GM19372 (cell line): Measurements from ENCODE around the gene SLIT1.

Experiments
- ATAC-seq: cut with Tn5 transposase; IDR thresholded peaks from one replicate; pipeline ENCODE4 v1.9.1; 2021; ENCODE audit warnings: mild to moderate bottlenecking, low read depth, moderate library complexity; ENCODE audit not compliant: unreplicated experiment

The SLIT1 gene

GRCh38 chr10:96988426-96988825, 197.3 kb downstream of the SLIT1 start:
- no peak for ATAC-seq

DNA sequence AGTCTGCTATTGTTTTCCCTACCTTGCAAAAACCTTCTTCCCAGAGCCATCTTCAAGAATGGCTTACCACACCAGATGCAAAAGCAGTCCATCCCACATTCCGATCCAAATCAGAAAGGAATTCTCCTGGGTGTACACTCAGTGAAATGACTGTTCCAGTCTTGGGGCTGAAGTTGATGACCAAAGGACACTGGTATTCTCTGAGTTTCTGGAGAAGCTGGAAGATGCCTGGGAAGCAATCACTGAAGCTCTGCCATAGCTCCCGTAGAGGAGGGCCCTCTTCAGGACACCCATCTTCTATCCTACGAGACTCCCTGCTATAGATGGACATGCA, 197.9 kb downstream of the SLIT1 start:
- ATAC-seq: no peak

DNA sequence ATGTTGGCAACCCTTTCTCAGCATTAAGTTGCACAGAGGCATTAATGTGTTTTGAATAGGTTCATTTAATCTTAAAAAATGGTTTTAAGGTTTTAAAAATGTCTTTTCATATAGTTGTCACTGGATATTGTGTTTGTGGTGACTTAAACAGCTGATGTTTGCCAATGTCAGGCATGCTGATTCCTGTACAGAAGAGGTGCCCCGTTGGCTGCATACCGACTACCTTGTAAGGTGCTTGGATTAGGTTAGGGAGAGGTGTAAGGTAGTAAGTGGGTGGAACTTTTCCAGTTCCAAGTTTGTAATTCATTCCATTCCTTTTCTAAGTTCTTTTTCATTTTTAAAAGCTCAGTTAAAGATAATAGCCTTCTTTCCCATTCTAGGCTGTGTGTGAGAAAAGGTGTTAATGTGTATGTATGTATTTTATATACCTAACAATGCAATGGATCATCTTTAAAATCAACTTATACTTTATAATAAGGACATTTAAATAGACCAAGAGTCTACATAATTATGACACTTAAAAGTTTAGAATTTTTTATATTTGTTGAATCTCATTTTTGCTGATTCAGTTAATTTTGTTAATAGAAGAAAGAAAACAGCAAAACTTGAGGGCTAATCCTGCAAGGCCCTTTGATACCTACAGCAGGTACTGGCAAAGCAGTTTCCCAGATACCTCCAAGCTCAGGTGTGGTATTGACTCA, 198.5 kb downstream of the SLIT1 start:
- no peak for ATAC-seq

- no peak for ATAC-seq
These were observed 199.4 kb downstream of the SLIT1 start for GRCh38 chr10:96986200-96986856.

DNA sequence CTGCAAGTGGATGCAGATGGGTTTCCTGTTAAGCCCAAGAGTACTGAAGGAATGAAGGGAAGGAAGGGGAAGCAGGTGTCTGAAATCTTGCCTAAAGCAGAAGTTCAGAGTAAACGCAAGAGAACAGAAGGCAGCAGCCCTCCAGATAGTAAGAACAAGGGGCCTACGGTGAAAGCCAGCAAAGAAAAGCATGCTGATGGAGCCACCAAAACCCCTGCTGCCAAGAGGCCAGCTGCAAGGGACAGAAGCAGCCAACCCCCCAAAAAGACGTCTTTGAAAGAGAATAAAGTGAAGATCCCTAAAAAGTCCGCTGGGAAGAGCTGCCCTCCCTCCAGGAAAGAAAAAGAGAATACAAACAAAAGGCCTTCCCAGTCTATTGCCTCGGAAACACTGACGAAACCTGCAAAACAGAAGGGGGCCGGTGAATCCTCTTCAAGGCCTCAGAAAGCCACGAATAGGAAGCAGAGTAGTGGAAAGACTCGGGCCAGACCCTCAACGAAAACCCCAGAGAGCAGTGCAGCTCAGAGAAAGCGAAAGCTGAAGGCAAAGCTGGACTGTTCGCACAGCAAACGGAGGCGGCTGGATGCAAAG, 201.1 kb downstream of the SLIT1 start:
- ATAC-seq: no peak

DNA sequence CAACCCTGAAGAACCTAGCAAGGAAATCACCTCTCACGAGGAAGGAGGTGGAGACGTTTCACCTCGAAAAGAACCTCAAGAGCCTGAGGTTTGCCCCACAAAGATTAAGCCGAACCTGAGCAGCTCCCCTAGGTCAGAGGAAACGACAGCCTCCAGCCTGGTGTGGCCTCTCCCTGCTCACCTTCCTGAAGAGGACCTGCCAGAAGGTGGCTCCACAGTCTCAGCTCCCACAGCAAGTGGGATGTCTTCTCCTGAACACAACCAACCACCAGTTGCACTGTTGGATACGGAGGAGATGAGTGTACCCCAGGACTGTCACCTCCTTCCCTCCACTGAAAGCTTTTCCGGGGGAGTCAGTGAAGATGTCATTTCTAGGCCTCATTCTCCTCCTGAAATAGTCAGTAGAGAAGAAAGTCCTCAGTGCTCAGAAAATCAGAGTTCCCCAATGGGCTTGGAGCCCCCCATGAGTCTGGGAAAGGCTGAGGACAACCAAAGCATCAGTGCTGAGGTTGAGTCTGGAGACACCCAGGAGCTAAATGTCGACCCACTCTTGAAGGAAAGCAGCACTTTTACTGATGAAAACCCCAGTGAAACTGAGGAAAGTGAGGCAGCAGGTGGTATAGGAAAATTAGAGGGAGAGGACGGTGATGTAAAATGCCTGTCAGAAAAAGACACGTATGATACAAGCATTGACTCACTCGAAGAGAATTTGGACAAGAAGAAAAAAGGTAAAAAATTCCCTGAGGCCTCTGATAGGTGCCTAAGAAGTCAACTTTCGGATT, 203.4 kb downstream of the SLIT1 start:
- ATAC-seq: no peak

DNA sequence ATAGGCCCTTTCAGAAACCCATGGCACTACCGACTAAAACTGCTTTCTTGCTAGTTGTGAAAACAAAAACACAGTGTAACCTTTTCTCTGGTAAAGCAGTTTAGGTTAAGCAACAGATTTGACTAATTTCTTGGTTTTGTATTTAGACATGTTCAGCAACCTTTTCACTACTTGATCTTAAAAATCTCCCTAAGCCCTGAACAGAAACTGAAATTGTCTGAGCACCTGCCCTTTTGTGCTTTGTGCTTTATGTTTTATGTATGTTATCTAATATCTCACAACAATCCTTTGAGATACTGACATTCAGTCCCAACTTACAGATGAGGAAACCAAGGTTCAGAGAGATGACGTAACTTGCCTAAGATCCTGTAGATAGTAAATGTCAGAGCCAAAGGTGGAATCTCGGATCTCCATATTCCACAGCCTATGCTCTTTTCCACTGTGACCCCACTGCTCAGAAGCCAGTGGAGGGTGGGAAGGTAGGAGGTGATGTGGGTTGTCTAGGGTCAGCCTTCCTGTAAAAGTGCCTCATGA, 207.1 kb downstream of the SLIT1 start:
- ATAC-seq: no peak

GRCh38 chr10:96975136-96975535, 210.6 kb downstream of the SLIT1 start:
- ATAC-seq: no peak

GRCh38 chr10:96973809-96974747, 211.7 kb downstream of the SLIT1 start:
- ATAC-seq: no peak

DNA sequence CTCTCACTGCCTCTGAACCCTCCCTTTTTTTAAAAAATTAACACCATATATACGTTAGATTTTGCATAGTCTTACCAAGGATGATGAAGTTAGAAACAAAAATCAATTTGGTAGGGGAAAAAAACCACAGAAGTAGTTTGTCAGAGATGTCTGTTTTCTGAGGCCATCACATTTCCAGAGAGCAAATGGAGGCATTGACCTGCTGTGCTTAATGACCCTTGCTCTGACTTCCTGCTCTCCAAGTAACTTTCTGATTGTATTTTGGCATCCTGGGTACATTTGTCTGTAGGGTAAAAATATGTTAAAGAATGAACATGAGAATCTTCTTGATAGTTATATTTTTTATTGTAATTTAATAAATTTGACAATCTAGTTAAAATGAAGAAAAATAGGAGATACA, 213.5 kb downstream of the SLIT1 start:
- no peak for ATAC-seq

DNA sequence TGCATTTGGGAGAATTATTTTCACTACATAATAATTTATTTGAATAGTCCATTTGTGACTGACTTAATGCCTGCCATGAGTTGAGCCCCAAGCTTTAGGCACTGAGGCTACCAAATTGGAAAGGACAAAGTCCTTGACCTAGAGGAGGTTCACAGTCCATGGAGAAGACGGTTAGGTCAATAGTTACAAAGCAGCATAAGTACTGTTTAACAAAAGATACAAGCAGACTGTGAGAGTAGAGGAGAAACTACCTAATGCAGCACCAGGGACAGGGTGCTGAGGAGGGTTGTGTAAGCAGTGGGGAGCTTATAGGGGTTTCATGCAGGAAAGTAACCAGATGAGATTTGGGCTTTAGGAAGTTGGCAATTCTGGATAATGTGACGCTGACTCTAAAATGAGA, 214.4 kb downstream of the SLIT1 start:
- ATAC-seq: no peak

DNA sequence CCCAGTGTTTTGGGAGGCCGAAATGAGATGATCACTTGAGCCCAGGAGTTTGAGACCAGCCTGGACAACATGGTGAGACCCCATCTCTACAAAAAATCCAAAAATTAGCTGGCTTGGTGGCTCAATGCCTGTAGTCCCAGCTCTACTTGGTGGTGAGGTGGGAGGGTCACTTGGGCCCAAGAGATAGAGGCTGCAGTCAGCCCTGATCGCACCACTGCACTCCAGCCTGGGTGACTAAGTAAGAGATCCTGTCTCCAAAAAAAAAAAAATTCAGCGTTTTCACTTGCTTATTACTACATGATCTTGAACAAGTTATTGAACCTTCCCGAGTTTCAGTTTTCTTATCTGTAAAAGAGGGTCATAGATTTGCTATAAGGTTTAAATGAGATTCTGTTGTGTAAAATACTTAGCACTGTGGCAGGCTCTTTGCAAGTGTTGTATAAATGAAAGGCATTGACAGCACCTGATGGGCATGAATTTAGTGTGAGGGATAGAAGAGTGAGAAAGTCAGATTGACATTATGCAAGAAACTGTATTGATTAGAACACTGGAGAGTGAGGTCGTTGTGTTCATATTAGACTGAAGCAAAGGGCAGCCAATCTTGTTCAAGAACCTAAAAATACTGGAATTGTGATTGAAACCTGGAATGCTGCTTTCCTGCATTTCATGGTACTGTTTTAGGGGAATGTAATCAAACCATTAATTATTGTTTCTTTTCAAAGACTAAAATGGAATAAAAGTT, 216.9 kb downstream of the SLIT1 start:
- ATAC-seq: no peak

DNA sequence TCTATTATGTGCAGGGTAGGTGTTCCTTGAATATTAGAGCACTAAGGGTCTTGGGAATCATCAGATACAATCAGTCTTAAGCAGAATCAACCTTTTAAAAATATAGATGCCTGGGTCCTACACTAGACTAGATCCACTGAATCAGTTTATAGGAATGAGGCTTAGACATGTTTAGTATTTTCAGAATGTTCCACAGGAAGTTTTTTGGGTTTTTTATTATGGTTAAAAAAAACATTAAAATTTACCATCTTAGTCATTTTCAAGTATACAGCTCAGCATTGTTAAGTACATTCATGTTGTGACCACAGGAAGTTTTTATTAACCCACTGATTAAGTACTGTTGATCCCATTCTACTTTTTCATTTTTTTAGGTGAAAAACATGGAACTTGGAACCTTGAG, 217.9 kb downstream of the SLIT1 start:
- no peak for ATAC-seq

- no peak for ATAC-seq
These were observed 221.6 kb downstream of the SLIT1 start for GRCh38 chr10:96964131-96964530.

DNA sequence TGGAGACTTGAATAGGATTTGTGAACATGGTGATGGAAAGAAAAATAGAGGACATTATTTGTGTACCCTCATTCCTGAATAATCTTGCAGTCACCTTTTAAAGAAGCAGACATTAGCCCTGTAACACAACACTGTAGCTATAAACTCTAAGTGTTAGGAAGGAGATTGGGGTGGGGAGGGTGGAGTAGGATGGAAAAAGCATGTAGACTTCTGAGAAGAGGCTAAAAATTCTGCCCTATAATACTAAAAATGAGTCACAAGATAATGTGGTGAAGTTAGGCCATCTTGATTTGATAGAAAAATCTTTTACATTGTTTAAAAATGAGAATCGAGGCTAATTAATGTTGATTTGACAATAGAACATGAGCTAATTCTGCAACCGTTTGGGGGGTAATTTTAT, 224.9 kb downstream of the SLIT1 start:
- no peak for ATAC-seq

- ATAC-seq: no peak
These were observed 226.0 kb downstream of the SLIT1 start for GRCh38 chr10:96959733-96960132.

DNA sequence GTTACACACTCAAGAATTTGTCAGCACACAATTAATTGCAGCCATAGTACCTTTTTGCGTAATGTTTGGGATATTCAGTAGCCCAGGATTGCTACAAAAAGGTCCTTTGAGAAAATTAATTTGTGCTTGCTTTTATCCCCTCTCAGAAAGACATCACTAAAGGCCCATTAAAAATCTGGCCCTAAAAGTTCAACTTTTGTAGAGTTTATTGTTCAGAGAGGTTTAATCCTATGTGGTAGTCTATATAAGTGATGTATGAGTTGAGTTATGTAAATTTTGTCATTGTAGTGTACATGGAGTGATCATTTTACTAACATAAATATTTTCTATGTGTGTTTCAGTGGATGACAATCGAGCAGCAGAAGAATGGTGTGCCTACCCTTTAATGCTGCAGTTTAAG, 227.7 kb downstream of the SLIT1 start:
- no peak for ATAC-seq

DNA sequence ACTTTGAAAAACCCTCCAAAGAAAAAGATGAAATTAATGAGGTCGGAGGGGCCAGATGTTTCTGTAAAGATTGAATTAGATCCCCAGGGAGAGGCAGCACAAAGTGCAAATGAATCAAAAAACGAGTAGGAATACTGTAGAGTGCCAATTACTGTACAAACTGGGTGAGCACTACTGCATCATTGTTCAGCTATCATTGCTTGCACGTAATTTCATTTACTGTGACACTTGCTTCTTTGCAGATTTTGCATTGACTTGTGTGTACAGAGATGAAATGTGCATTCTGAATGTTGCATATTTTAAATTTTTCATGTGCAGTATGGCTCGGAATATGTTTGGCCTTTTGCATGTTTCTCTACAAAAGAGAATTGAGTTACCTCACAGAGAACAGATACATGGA, 230.0 kb downstream of the SLIT1 start:
- ATAC-seq: no peak

GRCh38 chr10:96951954-96952353, 233.8 kb downstream of the SLIT1 start:
- no peak for ATAC-seq
